SU-DHL-6 (cell line): Measurements from ENCODE around the gene CFHR5.
A peak's percentile ranks its signal among the peaks of the same experiment; 100 is the strongest.

Experiments used
- H2AFZ ChIP-seq: fragments of 200-600 bp; sonication (generic); 2 replicates; pipeline ENCODE4 v1.6.1; 2014; ENCODE audit warnings: low read depth, mild to moderate bottlenecking, moderate library complexity, mixed read lengths, antibody characterized with exemption, low read length; ENCODE audit not compliant: severe bottlenecking
- H3F3A ChIP-seq: fragments of 200-600 bp; shearing (Covaris generic); 2 replicates; pipeline ENCODE4 v1.6.0; 2016; ENCODE audit warnings: antibody characterized with exemption, mild to moderate bottlenecking; ENCODE audit not compliant: insufficient read depth
- H3K27ac ChIP-seq: fragments of 200-600 bp; sonication (generic); 2 replicates; pipeline ENCODE4 v1.5.1; 2016; ENCODE audit warnings: low read depth, mild to moderate bottlenecking, low read length, moderate library complexity, mixed read lengths
- H3K27me3 ChIP-seq: fragments of 200-600 bp; sonication (generic), shearing (Covaris generic); 2 replicates; pipeline ENCODE4 v1.6.0; 2014; ENCODE audit warnings: mild to moderate bottlenecking, low read length
- H3K36me3 ChIP-seq: fragments of 200-600 bp; sonication (generic); 2 replicates; pipeline ENCODE4 v1.6.1; 2014; ENCODE audit warnings: mild to moderate bottlenecking, low read length, mixed read lengths
- H3K4me2 ChIP-seq: fragments of 300-600, 200-600 bp; shearing (Covaris generic), sonication (generic); 2 replicates; pipeline ENCODE4 v1.6.0; 2014; ENCODE audit warnings: low read length, low read depth, mild to moderate bottlenecking; ENCODE audit not compliant: poor library complexity, severe bottlenecking
- H3K4me3 ChIP-seq: fragments of 200-600 bp; sonication (generic); 2 replicates; pipeline ENCODE4 v1.5.1; 2014; ENCODE audit warnings: antibody characterized with exemption, low read length, mild to moderate bottlenecking, mixed read lengths; ENCODE audit not compliant: insufficient read depth, poor library complexity, severe bottlenecking
- H3K79me2 ChIP-seq: fragments of 200-600 bp; sonication (generic); 2 replicates; pipeline ENCODE4 v1.6.1; 2014; ENCODE audit warnings: mild to moderate bottlenecking, low read length, moderate library complexity; ENCODE audit not compliant: insufficient read depth
- H3K9ac ChIP-seq: fragments of 200-600 bp; sonication (generic); 2 replicates; pipeline ENCODE4 v1.7.0; 2014; ENCODE audit warnings: mild to moderate bottlenecking, low read length
- H3K9me2 ChIP-seq: fragments of 200-600 bp; sonication (generic); replicated peaks from 2 replicates; pipeline ENCODE4 v1.6.1; 2014; ENCODE audit warnings: low read length; ENCODE audit not compliant: insufficient read depth
- H3K9me3 ChIP-seq: fragments of 200-600 bp; sonication (generic); 2 replicates; pipeline ENCODE4 v1.6.1; 2014; ENCODE audit warnings: low read length, mixed read lengths; ENCODE audit not compliant: insufficient read depth
- H4K20me1 ChIP-seq: fragments of 200-600 bp; sonication (generic); 2 replicates; pipeline ENCODE4 v1.6.1; 2014; ENCODE audit warnings: low read depth, mild to moderate bottlenecking, antibody characterized with exemption, low read length, moderate library complexity, mixed read lengths
- EZH2phosphoT487 ChIP-seq: fragments of 200-600 bp; sonication (generic), shearing (Covaris generic); conservative IDR thresholded peaks from 2 replicates; pipeline ENCODE4 v1.6.1; 2018; ENCODE audit warnings: mild to moderate bottlenecking, antibody characterized with exemption, low read length, moderate library complexity, mixed read lengths
- TF ChIP-seq, protein P1 (sequence below): fragments of 200-600 bp; sonication (generic); IDR thresholded peaks from one replicate; pipeline ENCODE4 v1.5.1; 2017; ENCODE audit warnings: antibody characterized with exemption, mild to moderate bottlenecking, low read length, moderate library complexity; ENCODE audit not compliant: insufficient read depth, poor library complexity, severe bottlenecking

The CFHR5 gene

DNA sequence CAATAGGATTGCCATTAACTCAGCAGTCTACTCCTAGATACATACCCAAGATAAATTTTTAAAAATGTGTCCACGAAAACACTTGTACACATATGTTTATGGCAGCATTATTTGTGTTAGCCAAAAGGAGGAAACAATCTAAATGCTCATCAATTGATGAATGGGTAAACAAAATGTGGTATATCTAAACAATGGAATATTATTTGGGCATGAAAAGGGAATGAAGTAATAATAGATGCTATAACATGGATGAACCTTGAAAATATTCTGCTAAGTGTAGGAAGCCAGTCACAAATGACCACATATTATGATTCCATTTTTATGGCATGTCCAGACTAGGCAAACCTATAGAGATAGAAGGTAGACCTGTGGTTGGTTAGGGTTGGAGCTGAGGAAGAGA lies 34.3 kb downstream of the CFHR5 start:
- no peaks in the 10 kb centered on the region for H3K27me3 ChIP-seq
- peaks cover 6% of the 10 kb centered on the region; the same call in 1 of the 2 replicates for H3K9me3 ChIP-seq
- no peak overlapping the region for H3K9ac ChIP-seq
- no peaks in the 10 kb centered on the region for H3K9me2 ChIP-seq
- H3K79me2 ChIP-seq = no peaks in the 10 kb centered on the region
- H2AFZ ChIP-seq = no peak overlapping the region
- TF ChIP-seq EZH2phosphoT487 = no peak
- TF ChIP-seq, protein P1, sequence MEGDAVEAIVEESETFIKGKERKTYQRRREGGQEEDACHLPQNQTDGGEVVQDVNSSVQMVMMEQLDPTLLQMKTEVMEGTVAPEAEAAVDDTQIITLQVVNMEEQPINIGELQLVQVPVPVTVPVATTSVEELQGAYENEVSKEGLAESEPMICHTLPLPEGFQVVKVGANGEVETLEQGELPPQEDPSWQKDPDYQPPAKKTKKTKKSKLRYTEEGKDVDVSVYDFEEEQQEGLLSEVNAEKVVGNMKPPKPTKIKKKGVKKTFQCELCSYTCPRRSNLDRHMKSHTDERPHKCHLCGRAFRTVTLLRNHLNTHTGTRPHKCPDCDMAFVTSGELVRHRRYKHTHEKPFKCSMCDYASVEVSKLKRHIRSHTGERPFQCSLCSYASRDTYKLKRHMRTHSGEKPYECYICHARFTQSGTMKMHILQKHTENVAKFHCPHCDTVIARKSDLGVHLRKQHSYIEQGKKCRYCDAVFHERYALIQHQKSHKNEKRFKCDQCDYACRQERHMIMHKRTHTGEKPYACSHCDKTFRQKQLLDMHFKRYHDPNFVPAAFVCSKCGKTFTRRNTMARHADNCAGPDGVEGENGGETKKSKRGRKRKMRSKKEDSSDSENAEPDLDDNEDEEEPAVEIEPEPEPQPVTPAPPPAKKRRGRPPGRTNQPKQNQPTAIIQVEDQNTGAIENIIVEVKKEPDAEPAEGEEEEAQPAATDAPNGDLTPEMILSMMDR = no peak
- no peak overlapping the region for H3K4me2 ChIP-seq
- H3K27ac ChIP-seq = no peak overlapping the region
- no peaks in the 10 kb centered on the region for H4K20me1 ChIP-seq
- no peaks in the 10 kb centered on the region for H3F3A ChIP-seq
- H3K4me3 ChIP-seq = no peak overlapping the region
- no peaks in the 10 kb centered on the region for H3K36me3 ChIP-seq

DNA sequence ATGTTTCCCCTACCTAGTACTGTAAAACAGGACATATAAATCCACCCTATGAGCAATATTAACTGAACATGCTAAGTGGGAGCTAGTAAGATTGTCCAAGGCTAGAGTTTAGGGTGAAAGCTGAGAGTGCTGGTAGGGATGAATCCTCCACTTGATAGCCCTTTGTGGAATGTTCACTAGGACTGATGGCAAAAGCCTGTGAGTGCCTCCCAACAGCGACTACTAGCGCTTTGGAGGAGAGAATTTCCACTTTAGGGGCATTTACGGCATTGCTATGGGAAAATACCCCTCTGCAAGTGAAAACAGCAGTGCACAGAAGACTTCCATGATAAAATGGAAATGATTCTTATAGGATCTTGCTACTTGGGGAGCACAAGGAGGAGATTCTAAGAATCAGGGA lies 35.9 kb downstream of the CFHR5 start:
- no peaks in the 10 kb centered on the region for H3F3A ChIP-seq
- TF ChIP-seq, protein P1 = no peak
- no peak for TF ChIP-seq EZH2phosphoT487
- H4K20me1 ChIP-seq = no peaks in the 10 kb centered on the region
- peaks cover 6% of the 10 kb centered on the region; the same call in 1 of the 2 replicates for H3K9me3 ChIP-seq
- no peaks in the 10 kb centered on the region for H3K9me2 ChIP-seq
- H3K4me2 ChIP-seq = no peak overlapping the region
- no peaks in the 10 kb centered on the region for H3K36me3 ChIP-seq
- H3K27me3 ChIP-seq = no peaks in the 10 kb centered on the region
- H3K79me2 ChIP-seq = no peaks in the 10 kb centered on the region
- H3K9ac ChIP-seq = no peak overlapping the region
- peak overlapping the region; percentile 40 for H2AFZ ChIP-seq
- no peak overlapping the region for H3K27ac ChIP-seq
- no peak overlapping the region for H3K4me3 ChIP-seq

DNA sequence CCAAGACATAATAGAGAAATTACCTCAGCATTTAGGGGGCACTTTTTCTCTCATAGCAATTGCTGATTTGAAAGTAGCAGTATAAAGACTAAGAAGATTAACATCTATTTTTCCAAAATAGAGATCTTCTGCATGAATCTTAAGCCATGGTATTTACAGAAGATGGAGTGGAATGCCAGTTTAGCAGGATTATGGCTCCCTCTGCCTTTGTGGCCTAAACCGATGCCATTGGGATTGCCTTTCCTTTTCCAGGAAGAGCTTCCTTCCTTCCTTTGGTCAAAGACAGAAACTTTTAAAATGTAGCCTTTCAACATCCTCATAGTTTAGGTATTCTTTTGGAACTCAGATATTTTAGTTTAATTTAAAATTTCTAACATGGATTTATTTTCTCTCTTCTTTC lies 39.4 kb downstream of the CFHR5 start:
- Histone ChIP-seq H4K20me1 (no peaks in the 10 kb centered on the region), H3K79me2 (no peaks in the 10 kb centered on the region)
- TF ChIP-seq EZH2phosphoT487 = no peak
- TF ChIP-seq, protein P1 = no peak

More for the DNA sequence above, 39.4 kb downstream of the CFHR5 start:
- Histone ChIP-seq H3K9me3 (peaks cover 1% of the 10 kb centered on the region; the same call in 1 of the 2 replicates), H3K27me3 (no peaks in the 10 kb centered on the region), H3K27ac (no peak overlapping the region), H3F3A (no peaks in the 10 kb centered on the region), H2AFZ (no peak overlapping the region), H3K9ac (no peak overlapping the region), H3K36me3 (no peaks in the 10 kb centered on the region), H3K4me3 (no peak overlapping the region), H3K4me2 (no peak overlapping the region), H3K9me2 (no peaks in the 10 kb centered on the region)
